ENCODE data around the gene MED22.
"Not testable (repeated sequence)": the region's sequence is repeated elsewhere in the genome, so short reads cannot be mapped to it uniquely, and the experiment has no call there.

The MED22 gene

DNA sequence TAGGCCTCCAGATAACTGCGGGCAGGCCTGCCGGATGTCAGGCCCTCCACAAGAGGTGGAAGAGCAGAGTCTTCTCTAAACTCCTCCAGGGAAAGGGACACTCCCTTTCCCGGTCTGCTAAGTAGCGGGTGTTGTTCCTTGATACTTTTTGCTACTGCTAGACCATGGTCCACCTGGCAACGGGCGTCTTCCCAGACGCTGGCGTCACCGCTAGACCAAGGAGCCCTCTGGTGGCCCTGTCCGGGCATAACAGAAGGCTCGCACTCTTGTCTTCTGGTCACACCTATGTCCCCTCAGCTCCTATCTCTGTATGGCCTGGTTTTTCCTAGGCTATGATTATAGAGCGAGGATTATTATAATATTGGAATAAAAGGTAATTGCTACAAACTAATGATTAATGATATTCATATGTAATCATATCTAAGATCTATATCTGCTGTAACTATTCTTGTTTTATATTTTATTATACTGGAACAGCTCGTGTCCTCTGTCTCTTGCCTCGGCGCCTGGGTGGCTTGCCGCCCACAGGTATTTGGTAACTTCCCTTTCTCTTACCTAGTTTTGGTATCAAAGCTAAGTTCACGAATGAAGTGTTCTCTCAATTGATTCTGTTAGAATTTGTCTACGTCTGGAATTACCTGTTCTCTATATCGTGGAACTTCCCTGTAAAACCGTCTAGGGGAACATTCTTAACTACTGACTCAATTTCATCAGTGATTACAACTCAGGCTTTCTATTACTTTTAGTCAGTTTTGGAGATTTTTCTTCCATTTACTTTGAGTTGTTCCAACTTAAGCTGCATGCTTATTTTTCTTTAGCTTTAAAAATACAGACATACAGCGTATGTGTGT lies 18.4 kb downstream of the MED22 start:
- not testable (repeated sequence) for H3K27me3 Mint-ChIP-seq; ATAC-seq (replicated peaks); H3K27ac Mint-ChIP-seq; H3K4me3 Mint-ChIP-seq; DNase-seq; H3K9me3 Mint-ChIP-seq
- Mint-ChIP-seq H3K4me1 (peaks cover 18 to 55% of the 10 kb centered on the region in 2 donors), H3K36me3 (peaks cover 44 to 55% of the 10 kb centered on the region in 2 donors)

DNA sequence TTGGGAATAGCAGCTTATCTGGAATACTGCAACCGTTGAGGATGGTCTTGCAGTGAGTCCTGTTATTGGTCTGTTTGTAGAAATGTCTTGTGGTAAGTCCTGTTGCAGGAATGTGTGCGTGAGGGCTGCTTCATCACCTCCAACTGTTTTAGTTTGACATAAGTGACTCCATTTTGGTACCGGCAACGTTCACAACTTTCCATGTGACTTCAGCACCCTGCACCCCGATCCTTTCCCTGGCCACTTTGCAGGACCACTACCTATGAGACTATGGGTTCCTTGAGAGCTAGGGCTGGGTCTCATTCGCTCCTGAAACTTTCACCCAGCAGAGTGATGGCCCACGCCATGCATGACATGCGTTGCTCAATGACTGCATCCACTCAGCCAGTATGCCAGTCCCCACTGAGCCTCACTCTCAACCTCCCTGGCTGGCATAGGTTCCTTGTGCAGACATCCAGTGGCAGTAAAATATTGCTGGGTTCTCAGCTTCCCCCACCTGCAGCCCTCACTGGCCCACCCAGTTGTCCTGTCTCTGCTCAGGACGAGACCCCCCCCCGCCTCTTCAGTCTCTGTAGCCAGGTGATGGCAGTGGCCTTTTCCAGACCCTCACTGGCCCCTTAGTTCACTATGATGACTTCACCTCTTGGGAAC lies 20.0 kb downstream of the MED22 start:
- Mint-ChIP-seq H3K4me1 (peaks cover 8 to 43% of the 10 kb centered on the region in 2 donors), H3K36me3 (peaks cover 40 to 47% of the 10 kb centered on the region in 2 donors), H3K27me3 (no peaks in the 10 kb centered on the region), H3K27ac (no peak overlapping the region), H3K9me3 (peaks cover 0 to 1% of the 10 kb centered on the region in 2 donors), H3K4me3 (no peak overlapping the region)
- DNase-seq = no peak
- ATAC-seq (replicated peaks) = no peak

DNA sequence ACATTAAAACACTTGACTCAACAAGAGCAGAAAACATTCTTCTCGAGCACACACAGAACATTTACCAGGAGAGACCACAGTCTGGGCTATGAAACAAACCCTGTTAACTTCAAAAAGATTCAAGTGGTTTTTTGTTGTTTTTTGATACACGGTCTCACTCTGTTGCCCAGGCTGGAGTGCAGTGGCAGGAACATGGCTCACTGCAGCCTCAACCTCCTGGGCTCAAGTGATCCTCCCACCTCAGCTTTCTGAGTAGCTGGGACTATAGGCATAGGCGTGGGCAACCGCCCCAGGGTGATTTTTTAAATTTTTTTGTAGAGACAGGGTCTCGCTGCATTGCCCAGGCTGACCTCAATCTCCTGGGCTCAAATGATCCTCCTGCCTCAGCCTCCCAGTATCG lies 20.9 kb downstream of the MED22 start:
- H3K4me1 Mint-ChIP-seq = peaks cover 8 to 37% of the 10 kb centered on the region in 2 donors
- H3K9me3 Mint-ChIP-seq; ATAC-seq (replicated peaks); H3K27me3 Mint-ChIP-seq; H3K27ac Mint-ChIP-seq; DNase-seq; H3K4me3 Mint-ChIP-seq: not testable (repeated sequence)
- peaks cover 33 to 40% of the 10 kb centered on the region in 2 donors for H3K36me3 Mint-ChIP-seq

DNA sequence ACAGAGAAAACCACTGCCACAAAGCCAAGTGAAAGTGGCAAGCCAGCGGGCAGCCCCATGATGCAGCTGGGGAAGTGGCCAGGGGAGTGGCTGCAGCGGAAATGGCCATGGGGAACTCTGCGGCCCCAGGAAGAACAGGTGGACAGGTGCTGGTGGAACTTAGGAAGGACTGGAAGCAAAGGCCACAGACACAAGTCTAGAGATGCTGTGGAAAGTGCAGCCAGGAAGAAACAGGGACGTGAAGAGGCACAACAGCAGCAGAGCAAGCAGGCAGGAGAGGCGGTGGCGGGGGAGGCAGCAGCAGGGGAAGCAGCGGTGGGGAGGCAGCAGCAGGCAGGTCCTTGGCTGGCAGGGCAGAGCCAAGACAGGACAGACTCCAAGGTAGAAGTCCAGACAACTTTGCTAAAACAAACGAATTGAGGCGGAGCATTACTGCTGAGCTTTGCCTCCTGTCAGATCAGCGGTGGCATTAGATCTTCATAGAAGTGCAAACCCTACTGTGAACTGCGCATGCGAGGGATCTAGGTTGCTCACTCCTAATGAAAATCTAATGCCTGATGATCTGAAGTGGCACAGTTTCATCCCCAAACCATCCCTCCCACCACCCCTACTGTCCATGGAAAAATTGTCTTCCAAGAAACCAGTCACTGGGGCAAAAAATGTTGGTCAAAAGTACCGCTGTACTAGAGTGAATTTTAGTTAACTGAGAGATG lies 23.8 kb downstream of the MED22 start:
- ATAC-seq (replicated peaks) (no peak), DNase-seq (no peak)
- H3K9me3 Mint-ChIP-seq = peaks cover 0 to 1% of the 10 kb centered on the region in 2 donors
- H3K4me3 Mint-ChIP-seq = no peak overlapping the region
- no peak overlapping the region for H3K27ac Mint-ChIP-seq
- H3K27me3 Mint-ChIP-seq = peaks cover 3 to 4% of the 10 kb centered on the region in 2 donors
- peaks cover 2 to 9% of the 10 kb centered on the region in 2 donors for H3K4me1 Mint-ChIP-seq
- H3K36me3 Mint-ChIP-seq = peaks cover 13 to 22% of the 10 kb centered on the region in 2 donors

DNA sequence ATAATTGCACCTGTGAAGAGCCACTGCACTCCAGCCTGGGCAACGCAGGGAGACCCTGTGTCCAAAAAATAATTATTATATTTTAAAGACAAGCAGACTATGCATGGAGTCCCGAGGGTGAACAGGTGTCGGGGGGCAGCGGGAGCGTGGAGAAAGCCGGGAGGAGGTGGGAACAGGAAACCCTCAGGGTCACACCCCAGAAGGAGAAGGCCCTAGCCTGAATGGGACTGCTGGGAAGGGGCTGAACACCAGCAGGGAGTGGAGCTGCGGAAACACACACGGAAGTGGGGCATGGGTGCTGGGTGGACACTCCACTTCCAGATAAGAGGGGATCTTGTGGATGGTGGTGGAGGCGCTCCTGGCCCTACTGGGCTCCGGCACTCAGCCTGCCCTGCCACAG lies 24.7 kb downstream of the MED22 start:
- no peak for DNase-seq
- Mint-ChIP-seq H3K36me3 (peaks cover 4 to 14% of the 10 kb centered on the region in 2 donors), H3K27me3 (peaks cover 3 to 4% of the 10 kb centered on the region in 2 donors), H3K27ac (no peak overlapping the region), H3K4me3 (no peak overlapping the region), H3K9me3 (peaks cover 0 to 1% of the 10 kb centered on the region in 2 donors), H3K4me1 (no peaks in the 10 kb centered on the region)
- no peak for ATAC-seq (replicated peaks)

DNA sequence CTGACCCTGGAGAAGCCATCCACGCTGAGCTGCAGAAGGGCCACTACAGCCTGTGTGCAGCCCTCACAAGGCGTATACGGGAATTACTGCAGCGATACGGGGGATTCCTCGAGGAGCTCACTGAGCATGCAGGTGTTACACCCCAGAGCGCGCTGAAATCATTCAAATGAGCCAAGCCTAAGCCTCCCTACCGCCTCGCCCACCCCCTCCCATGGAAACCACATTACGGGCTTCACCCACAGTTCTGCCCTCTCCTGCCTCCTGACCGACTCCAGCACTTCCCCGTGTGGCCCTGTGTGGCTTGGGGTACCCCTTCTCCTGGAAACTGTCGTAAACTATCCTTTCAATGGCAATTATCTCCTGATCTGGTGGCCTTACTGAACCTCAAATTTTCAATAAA lies 25.2 kb downstream of the MED22 start:
- DNase-seq (no peak), ATAC-seq (replicated peaks) (no peak)
- Mint-ChIP-seq H3K4me1 (no peaks in the 10 kb centered on the region), H3K4me3 (no peak overlapping the region), H3K9me3 (peaks cover 0 to 1% of the 10 kb centered on the region in 2 donors), H3K27ac (no peak overlapping the region), H3K27me3 (peaks cover 3 to 9% of the 10 kb centered on the region in 2 donors), H3K36me3 (peaks cover 2 to 10% of the 10 kb centered on the region in 2 donors)

DNA sequence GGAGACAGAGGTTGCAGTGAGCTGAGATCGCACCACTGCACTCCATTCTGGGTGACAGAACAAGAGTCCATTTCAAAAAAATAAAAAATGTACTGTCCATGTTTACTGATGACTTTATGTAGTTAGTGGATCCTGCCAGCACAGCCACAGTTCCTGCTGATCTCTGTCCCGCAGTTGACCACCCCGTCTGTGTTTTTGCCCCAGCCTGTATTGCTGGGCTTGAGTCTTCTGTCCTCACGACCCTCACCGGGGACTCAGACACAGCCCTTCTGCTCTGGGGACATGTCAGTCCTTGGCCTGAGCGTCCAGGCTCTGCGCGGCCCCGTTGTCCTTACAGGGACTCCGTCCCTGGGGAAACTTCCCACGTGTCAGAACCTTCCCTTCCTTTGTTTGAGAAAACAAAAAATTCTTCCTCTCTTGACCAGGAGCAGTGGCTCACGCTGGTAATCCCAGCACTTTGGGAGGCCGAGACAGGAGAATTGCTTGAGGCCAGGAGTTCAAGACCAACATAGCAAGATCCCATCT lies 26.5 kb downstream of the MED22 start:
- peaks cover 3 to 20% of the 10 kb centered on the region in 2 donors for H3K27me3 Mint-ChIP-seq
- peaks cover 2 to 9% of the 10 kb centered on the region in 2 donors for H3K36me3 Mint-ChIP-seq
- no peak overlapping the region for H3K27ac Mint-ChIP-seq
- no peak overlapping the region for H3K4me3 Mint-ChIP-seq
- no peaks in the 10 kb centered on the region for H3K4me1 Mint-ChIP-seq
- ATAC-seq (replicated peaks) (no peak), DNase-seq (no peak)
- H3K9me3 Mint-ChIP-seq = peaks cover 0 to 1% of the 10 kb centered on the region in 2 donors

DNA sequence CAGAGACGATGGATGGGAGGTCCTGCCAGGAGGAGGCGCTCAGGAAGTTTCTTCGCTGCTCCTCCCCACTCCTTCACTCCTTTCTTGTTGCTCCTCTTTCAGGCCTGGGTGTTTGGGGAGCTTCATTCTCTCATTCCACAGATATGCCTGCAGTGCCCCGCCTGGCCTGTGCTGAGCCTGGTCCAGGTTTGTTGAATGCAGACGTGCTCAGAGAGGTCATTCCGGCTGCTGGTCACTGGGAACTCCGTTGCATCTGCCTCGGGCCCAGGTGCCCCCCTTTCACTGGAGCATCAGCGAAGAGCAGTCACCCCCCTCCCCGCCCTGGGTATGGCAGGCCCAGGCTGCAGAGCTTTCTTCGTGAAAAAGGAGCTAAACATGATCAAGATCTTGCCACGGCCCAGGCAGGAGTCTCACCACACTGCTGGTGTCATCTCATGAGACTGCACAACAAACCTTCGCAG lies 27.5 kb downstream of the MED22 start:
- ATAC-seq (replicated peaks) = no peak
- peaks cover 2 to 6% of the 10 kb centered on the region in 2 donors for H3K36me3 Mint-ChIP-seq
- H3K27me3 Mint-ChIP-seq = peaks cover 3 to 20% of the 10 kb centered on the region in 2 donors
- peaks cover 0 to 3% of the 10 kb centered on the region in 2 donors for H3K9me3 Mint-ChIP-seq
- H3K4me1 Mint-ChIP-seq = no peaks in the 10 kb centered on the region
- no peak overlapping the region for H3K27ac Mint-ChIP-seq
- no peak overlapping the region for H3K4me3 Mint-ChIP-seq
- no peak for DNase-seq

DNA sequence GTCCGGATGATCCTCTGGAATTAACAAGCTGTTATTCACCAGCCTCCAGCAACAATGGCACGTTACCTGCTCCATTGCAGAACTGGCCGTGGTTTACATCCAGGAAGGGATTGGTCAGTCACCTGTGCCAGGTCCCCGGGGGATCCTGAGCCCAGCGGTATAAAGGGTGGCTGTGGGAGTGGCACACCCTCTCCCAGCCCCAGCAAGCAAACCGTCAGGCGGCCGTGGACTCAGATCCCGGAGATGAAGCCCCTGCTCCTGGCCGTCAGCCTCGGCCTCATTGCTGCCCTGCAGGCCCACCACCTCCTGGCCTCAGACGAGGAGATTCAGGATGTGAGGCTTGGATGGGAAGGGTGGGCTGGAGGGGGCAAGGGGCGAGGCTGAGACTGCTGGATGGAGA lies 30.4 kb downstream of the MED22 start:
- H3K36me3 Mint-ChIP-seq; ATAC-seq (replicated peaks); H3K4me1 Mint-ChIP-seq; H3K4me3 Mint-ChIP-seq; H3K9me3 Mint-ChIP-seq; DNase-seq; H3K27ac Mint-ChIP-seq: not testable (repeated sequence)
- H3K27me3 Mint-ChIP-seq = peaks cover 3 to 20% of the 10 kb centered on the region in 2 donors

DNA sequence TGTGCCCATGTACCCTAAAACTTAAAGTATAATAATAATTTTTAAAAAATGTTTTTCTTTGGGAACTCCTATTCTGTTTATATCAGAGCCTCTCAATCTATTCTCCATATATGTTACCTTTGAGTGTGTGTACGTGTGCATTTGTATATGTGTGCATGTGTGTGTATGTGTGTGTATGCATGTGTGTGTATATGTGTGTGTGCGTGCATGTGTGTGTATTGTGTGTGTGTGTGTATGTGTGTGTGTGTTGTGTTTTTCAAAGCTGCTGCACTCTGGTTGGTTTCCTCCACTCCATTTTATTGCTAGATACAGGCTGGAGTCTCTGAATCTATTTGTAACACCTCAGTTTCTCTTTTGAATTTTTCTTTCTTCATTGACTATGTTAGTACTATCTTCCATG lies 31.9 kb downstream of the MED22 start:
- H3K9me3 Mint-ChIP-seq = peaks cover 0 to 1% of the 10 kb centered on the region in 2 donors
- no peak overlapping the region for H3K4me3 Mint-ChIP-seq
- peaks cover 0 to 17% of the 10 kb centered on the region in 2 donors for H3K27me3 Mint-ChIP-seq
- no peak overlapping the region for H3K27ac Mint-ChIP-seq
- H3K4me1 Mint-ChIP-seq = no peaks in the 10 kb centered on the region
- ATAC-seq (replicated peaks) = no peak
- no peak for DNase-seq
- no peaks in the 10 kb centered on the region for H3K36me3 Mint-ChIP-seq

DNA sequence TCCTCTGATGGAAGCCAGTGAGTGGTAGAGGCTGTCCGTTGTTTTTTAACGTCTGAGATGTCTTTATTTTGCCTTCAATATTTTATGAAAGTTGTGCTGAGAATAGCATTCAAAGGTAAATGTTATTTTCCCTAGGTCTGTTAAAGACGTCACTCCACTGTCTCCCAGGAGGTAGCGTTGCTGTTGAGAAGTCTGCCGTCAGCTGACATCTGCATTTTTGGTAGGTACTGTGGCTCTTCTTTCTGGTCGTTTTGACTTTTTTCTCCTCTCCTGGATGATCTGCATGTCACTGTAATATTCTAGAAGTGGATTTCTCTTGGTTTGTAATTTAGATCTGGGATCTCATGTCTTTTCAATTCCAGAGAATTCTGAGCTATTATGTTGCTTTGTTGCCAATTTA lies 38.3 kb downstream of the MED22 start:
- H3K27ac Mint-ChIP-seq = no peak overlapping the region
- no peaks in the 10 kb centered on the region for H3K4me1 Mint-ChIP-seq
- H3K9me3 Mint-ChIP-seq = peaks cover 0 to 6% of the 10 kb centered on the region in 2 donors
- H3K4me3 Mint-ChIP-seq = no peak overlapping the region
- H3K36me3 Mint-ChIP-seq = no peaks in the 10 kb centered on the region
- DNase-seq (no peak), ATAC-seq (replicated peaks) (no peak)
- H3K27me3 Mint-ChIP-seq = peaks cover 22 to 40% of the 10 kb centered on the region in 2 donors

DNA sequence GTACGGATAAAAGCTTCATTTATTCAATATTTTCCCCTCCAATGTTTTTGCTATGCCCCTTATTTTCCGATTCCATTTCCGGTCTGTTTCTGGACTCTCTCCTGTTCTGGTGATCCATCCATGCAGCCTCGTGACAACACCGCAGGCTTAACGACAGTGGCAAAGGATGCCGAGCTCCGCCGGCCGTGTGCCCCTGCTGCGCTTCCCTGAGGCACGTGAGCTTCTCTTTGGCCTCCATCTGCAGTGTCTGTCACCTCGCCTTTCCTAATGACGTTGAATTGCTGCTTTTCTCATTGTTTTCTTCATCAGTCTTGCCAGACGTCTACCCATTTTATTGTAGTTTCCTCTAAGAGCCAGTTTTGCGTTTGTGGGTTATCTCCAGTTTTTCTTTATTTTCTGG lies 40.6 kb downstream of the MED22 start:
- no peak overlapping the region for H3K27ac Mint-ChIP-seq

DNA sequence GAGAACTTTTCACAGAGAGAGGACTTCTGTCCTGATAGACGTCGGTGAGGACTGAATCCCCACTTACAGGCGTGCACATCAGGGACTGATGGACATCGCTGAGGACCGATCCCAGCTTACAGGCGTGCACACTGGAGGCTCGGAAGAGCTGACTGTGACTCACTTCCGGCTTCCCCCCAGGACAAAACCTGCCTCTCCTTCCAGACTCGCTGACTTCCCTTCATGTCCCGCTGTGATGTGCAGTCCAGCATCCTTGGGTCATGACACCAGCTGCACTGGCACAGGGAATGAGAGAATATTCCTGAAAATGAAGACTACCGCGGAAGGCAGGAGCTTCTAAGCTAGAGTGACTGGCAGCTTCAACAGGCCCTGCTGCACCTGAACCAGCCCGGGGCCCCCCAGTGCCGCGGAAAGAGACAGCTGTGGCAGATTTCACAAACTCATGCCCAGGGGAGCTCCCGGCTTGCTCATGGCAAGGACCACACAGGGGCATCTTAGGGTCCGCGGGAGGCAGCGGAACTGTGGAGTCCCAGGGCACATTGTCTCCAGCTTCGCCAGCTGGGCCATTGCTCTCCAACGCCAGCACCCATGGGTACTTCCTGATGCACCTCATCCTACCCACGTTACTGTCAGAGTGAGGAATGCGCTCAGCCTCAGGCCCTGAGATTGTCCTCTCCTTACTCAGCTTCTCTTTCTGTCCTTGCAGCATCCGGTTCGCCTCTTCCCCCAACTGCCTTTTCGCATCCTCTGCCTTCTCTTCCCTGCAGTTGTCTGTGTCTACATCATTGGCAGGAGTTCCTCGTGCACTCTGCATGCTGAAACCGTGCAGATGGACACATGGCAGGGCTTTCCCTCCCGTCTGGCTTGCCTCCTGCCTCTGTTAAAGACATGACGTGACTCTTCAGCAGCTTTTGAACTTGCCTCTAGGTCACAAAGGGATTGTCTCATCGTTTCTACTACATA lies 41.4 kb downstream of the MED22 start:
- ATAC-seq (replicated peaks) (no peak), DNase-seq (no peak)
- H3K4me1 Mint-ChIP-seq = no peaks in the 10 kb centered on the region
- peaks cover 27 to 41% of the 10 kb centered on the region in 2 donors for H3K27me3 Mint-ChIP-seq
- H3K36me3 Mint-ChIP-seq = no peaks in the 10 kb centered on the region
- peaks cover 0 to 6% of the 10 kb centered on the region in 2 donors for H3K9me3 Mint-ChIP-seq
- H3K4me3 Mint-ChIP-seq = no peak overlapping the region
- H3K27ac Mint-ChIP-seq = no peak overlapping the region

More for the DNA sequence above, 40.6 kb downstream of the MED22 start:
- Mint-ChIP-seq H3K27me3 (peaks cover 22 to 41% of the 10 kb centered on the region in 2 donors), H3K4me1 (no peaks in the 10 kb centered on the region), H3K36me3 (no peaks in the 10 kb centered on the region), H3K4me3 (no peak overlapping the region), H3K9me3 (peaks cover 0 to 6% of the 10 kb centered on the region in 2 donors)
- ATAC-seq (replicated peaks) (no peak), DNase-seq (no peak)
